Stimulated activated naive CD8-positive, alpha-beta T cell treated with anti-CD3 and anti-CD28 coated beads, Interleukin-15, amount 100 ng/mL, for 72 hours (primary cell): ENCODE data around the gene FAM124A.
"Not testable (repeated sequence)": the region's sequence is repeated elsewhere in the genome, so short reads cannot be mapped to it uniquely, and the experiment has no call there.

Source experiments
- ATAC-seq: fragments of 150-1000 bp; cut with Tn5 transposase; 2 replicates; pipeline ENCODE4 v1.10.0; 2021; ENCODE audit warnings: mild to moderate bottlenecking, moderate library complexity
- DNase-seq, 2 donors: peaks; one replicate each; pipeline ENCODE4 v3.0.0; 2021 to 2022
- H3K27ac Mint-ChIP-seq, 2 donors: one replicate each; pipeline ENCODE4 v1.8.0; 2022; ENCODE audit warnings: mild to moderate bottlenecking in 2 of 2, mixed read lengths in 2 of 2, moderate library complexity in 2 of 2
- H3K27me3 Mint-ChIP-seq: one replicate; pipeline ENCODE4 v1.8.0; 2022; ENCODE audit warnings: mixed read lengths
- H3K4me1 Mint-ChIP-seq: one replicate; pipeline ENCODE4 v1.8.0; 2022; ENCODE audit warnings: mild to moderate bottlenecking, mixed read lengths
- H3K4me3 Mint-ChIP-seq, 2 donors: one replicate each; pipeline ENCODE4 v1.8.0; 2022; ENCODE audit warnings: mild to moderate bottlenecking in 2 of 2, mixed read lengths in 2 of 2, moderate library complexity in 1 of 2
- H3K9me3 Mint-ChIP-seq, 2 donors: one replicate each; pipeline ENCODE4 v1.8.0; 2022; ENCODE audit warnings: mixed read lengths in 2 of 2

Gene FAM124A

DNA sequence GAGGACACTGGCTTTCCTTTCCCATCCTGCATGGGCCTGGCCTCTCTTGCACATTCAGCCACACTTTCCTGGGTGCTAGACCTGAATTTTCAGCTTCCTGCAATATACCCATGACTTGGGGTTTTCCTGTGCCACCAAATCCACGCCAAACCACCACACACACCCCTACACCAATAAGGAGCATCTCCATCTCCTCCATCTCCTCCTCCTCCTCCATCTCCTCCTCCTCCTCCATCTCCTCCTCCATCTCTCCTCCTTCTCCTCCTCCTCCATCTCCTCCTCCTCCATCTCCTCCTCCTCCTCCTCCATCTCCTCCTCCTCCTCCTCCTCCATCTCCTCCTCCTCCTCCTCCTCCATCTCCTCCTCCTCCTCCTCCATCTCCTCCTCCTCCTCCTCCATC lies 66.1 kb downstream of the FAM124A start:
- H3K4me3 Mint-ChIP-seq, DNase-seq, H3K27ac Mint-ChIP-seq, ATAC-seq, H3K4me1 Mint-ChIP-seq, H3K9me3 Mint-ChIP-seq, H3K27me3 Mint-ChIP-seq: not testable (repeated sequence)

DNA sequence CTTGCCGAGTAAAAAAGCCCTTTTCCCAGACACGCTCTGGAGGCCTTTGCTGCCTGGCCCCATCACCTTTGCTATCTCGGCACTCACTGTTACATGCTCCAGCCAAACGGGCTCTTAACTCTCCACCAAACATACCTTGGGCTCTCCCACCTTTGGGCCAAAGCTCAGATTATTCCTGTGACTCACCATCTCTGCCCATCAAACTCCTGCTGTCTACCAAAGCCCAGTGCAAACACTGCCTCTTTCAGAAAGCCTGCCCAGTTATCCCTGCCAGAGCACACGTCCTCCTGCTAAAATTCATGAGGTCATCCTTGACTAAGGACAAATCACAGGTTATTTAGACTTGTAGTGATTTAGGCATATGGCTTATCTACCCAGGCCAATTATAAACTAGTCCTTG lies 69.1 kb downstream of the FAM124A start:
- ATAC-seq: no peak
- Mint-ChIP-seq H3K9me3 (no peaks in the 10 kb centered on the region), H3K27ac (no peak overlapping the region)

DNA sequence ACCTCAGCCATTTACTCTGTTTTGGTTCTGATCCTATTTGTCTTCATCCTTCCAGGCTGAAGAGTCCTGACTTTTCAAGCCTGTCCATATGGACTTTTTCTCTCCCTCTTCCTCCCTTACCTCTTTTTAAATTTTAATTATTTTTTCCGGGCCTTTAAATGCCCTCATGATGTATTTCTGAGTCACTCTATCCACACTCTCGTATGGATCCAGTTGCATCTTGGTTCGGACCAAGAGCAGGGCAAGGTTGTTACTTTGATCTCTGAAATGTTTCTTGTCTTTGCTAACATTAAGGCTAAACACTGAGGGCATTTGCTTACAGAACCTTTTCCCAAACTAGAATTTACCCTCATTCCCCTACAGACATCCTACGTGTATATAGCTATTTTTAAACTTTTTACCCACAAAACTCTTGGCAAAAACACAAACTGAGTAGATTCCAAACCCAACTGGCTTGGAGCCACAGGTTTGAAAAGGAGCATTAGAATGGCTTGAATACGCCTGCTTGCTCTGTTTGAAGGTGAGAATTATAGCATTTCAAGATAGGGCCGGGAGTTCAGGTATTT lies 69.9 kb downstream of the FAM124A start:
- Mint-ChIP-seq H3K4me3 (no peak overlapping the region), H3K27me3 (no peaks in the 10 kb centered on the region), H3K27ac (peak overlapping the region in 1 of 2 donors; percentile 57), H3K4me1 (no peaks in the 10 kb centered on the region), H3K9me3 (no peaks in the 10 kb centered on the region)
- DNase-seq: no peak
- no peak for ATAC-seq

More for the DNA sequence above, 69.1 kb downstream of the FAM124A start:
- no peak overlapping the region for H3K4me3 Mint-ChIP-seq
- DNase-seq: no peak
- no peaks in the 10 kb centered on the region for H3K4me1 Mint-ChIP-seq
- no peaks in the 10 kb centered on the region for H3K27me3 Mint-ChIP-seq

DNA sequence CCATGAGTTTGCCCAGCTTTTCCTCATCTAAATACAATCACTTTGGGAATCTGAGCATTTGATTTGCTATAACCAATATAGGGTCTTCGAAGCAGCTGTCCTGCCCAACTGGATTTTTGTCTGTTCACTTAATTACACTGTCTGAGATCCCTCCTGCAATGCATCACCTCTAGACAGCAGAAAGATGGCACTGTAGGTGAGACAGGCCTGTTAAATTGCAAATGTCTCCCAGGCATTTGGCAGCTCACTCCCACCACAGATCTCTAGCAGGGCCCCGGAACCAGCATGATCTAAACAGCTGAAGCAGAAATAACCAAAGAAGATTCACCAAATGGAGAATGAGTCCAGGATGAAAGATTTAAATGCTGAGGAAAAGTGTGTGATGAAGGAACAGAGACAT lies 75.4 kb downstream of the FAM124A start:
- DNase-seq: no peak
- Mint-ChIP-seq H3K4me1 (no peaks in the 10 kb centered on the region), H3K27ac (no peak overlapping the region), H3K9me3 (no peaks in the 10 kb centered on the region), H3K27me3 (no peaks in the 10 kb centered on the region), H3K4me3 (no peak overlapping the region)
- no peak for ATAC-seq

DNA sequence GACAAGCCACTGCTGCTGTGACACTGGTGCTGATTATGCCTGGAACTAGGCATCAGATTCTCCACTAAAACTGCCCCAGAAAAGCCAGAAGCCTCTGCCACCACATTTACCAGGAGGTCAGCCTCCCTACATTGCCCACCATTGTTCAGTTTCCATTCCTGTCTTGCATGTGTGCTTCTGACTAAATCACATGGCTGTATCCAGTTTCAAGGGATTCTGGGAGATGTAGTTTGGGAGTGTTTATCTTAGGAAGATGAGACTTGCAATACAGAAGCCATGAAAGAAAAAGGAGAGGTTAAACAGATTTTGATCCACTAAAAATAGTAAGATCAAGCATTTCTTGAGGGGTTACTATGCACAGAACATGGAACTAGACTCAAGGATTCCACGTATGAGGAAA lies 76.6 kb downstream of the FAM124A start:
- no peaks in the 10 kb centered on the region for H3K4me1 Mint-ChIP-seq
- H3K27me3 Mint-ChIP-seq: no peaks in the 10 kb centered on the region
- no peak for DNase-seq
- H3K27ac Mint-ChIP-seq: no peak overlapping the region
- ATAC-seq: no peak
- H3K4me3 Mint-ChIP-seq: no peak overlapping the region
- no peaks in the 10 kb centered on the region for H3K9me3 Mint-ChIP-seq

- DNase-seq (no peak), ATAC-seq (no peak)
- Mint-ChIP-seq H3K27me3 (no peaks in the 10 kb centered on the region), H3K4me1 (no peaks in the 10 kb centered on the region), H3K4me3 (no peak overlapping the region), H3K9me3 (no peaks in the 10 kb centered on the region), H3K27ac (no peak overlapping the region)
Measured at GRCh38 chr13:51303063-51303552, 80.9 kb downstream of the FAM124A start.

DNA sequence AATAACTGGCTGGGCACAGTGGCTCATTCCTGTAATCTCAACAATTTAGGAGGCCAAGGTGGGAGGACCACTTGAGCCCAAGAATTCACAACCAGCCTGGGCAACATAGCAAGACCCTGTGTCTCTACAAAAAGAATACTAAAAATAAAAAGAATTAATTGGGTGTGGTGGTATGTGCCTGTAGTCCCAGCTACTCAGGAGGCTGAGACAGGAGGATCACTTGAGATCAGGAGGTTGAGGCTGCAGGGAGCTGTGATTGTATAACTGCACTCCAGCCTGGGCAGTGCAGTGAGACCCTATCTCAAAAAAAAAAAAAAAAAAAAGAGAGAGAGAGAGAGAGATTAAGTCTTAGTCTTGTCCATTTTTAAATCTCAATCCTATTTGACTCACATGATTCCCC lies 81.7 kb downstream of the FAM124A start:
- ATAC-seq (no peak), DNase-seq (no peak)
- H3K27me3 Mint-ChIP-seq: peaks cover 5% of the 10 kb centered on the region
- H3K9me3 Mint-ChIP-seq: no peaks in the 10 kb centered on the region
- H3K4me1 Mint-ChIP-seq: no peaks in the 10 kb centered on the region
- no peak overlapping the region for H3K4me3 Mint-ChIP-seq
- H3K27ac Mint-ChIP-seq: no peak overlapping the region

- peaks cover 7% of the 10 kb centered on the region for H3K27me3 Mint-ChIP-seq
- no peak for ATAC-seq
- DNase-seq: no peak
- H3K4me3 Mint-ChIP-seq: no peak overlapping the region
- H3K27ac Mint-ChIP-seq: no peak overlapping the region
- no peaks in the 10 kb centered on the region for H3K4me1 Mint-ChIP-seq
- no peaks in the 10 kb centered on the region for H3K9me3 Mint-ChIP-seq
Measured at GRCh38 chr13:51305271-51305967, 83.2 kb downstream of the FAM124A start.

DNA sequence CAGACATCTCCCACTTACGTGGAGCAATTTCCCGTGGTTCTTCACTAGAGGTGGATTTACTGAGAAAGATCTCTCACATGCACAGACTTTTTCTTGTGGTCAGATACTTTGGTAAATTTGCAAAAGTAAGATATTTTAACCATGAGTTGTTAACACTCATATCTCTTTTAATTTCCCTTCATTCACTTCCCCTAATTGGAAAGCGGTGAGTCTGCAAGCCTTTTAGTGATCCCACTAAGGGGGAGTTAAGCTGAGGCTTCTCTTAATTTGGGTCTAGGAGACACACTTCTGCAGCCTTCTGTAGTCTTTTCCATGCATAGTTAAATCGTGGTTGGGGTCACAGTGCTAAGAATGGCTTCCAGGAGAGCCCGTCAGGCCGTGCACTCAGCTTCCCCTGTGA lies 86.6 kb downstream of the FAM124A start:
- Mint-ChIP-seq H3K4me1 (no peaks in the 10 kb centered on the region), H3K27ac (no peak overlapping the region)
- DNase-seq: no peak

DNA sequence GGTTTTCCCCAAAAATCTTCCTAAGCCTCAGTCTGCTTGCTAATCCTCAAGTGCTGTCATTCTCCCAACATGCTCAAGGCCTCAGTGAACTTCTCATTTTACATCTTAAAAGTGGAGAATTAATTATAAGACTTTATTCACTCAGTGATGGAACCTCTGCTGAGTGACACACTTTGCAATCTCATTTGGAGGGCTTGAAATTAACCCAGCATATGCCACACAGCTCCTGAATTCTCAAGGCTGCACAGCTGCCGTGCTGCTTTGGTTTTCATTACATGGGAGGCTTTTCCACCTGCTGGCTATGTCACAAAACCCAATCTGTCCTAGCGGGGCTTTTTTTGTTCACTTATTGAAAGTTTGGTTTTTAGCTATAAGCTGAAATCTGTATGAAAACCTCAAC lies 89.0 kb downstream of the FAM124A start:
- ATAC-seq (no peak), DNase-seq (no peak)
- H3K27me3 Mint-ChIP-seq: peaks cover 15% of the 10 kb centered on the region

More for the DNA sequence above, 86.6 kb downstream of the FAM124A start:
- Mint-ChIP-seq H3K9me3 (no peaks in the 10 kb centered on the region), H3K4me3 (no peak overlapping the region), H3K27me3 (peaks cover 15% of the 10 kb centered on the region)
- ATAC-seq: no peak

DNA sequence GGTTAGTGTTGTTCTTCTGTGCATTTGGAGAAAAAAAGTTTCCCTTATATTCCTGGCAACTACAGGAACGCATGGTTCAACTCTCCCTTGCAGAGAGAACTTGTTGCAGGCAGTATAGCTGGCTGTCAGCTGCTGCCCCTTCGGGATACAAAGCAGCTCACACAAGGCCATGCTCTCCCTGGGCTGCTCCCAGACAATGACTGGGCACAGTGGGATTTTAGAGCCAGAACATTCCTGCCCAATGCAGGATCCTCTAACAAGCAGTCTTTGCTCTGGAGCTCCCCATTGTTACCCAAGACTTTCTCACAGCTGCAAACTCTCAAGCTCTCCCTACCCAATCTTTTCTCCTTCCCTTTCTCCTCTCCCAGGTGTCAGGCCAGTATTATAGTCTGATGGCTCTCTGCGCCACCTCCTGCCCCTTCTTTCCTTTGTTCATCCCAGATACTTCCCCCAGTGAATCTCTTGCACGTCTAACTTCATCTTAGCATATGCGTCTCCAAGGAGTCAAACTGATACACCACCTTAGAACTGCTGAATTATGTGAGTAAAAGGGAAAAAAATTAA lies 89.8 kb downstream of the FAM124A start:
- Mint-ChIP-seq H3K4me1 (no peaks in the 10 kb centered on the region), H3K27me3 (peaks cover 15% of the 10 kb centered on the region), H3K9me3 (no peaks in the 10 kb centered on the region), H3K27ac (no peak overlapping the region), H3K4me3 (no peak overlapping the region)
- no peak for DNase-seq
- ATAC-seq: no peak

More for the DNA sequence above, 89.0 kb downstream of the FAM124A start:
- no peaks in the 10 kb centered on the region for H3K9me3 Mint-ChIP-seq
- H3K4me1 Mint-ChIP-seq: no peaks in the 10 kb centered on the region
- H3K4me3 Mint-ChIP-seq: no peak overlapping the region
- no peak overlapping the region for H3K27ac Mint-ChIP-seq

GRCh38 chr13:51313619-51314018 lies 91.4 kb downstream of the FAM124A start:
- no peak overlapping the region for H3K27ac Mint-ChIP-seq

GRCh38 chr13:51317262-51317661 lies 95.1 kb downstream of the FAM124A start:
- Mint-ChIP-seq H3K27me3 (peaks cover 3% of the 10 kb centered on the region), H3K4me3 (no peak overlapping the region), H3K9me3 (no peaks in the 10 kb centered on the region), H3K4me1 (no peaks in the 10 kb centered on the region), H3K27ac (no peak overlapping the region)
- ATAC-seq: no peak
- DNase-seq: no peak

More at GRCh38 chr13:51313619-51314018, 91.4 kb downstream of the FAM124A start:
- ATAC-seq: no peak
- H3K27me3 Mint-ChIP-seq: peaks cover 13% of the 10 kb centered on the region
- H3K9me3 Mint-ChIP-seq: no peaks in the 10 kb centered on the region
- DNase-seq: no peak
- no peaks in the 10 kb centered on the region for H3K4me1 Mint-ChIP-seq
- no peak overlapping the region for H3K4me3 Mint-ChIP-seq

DNA sequence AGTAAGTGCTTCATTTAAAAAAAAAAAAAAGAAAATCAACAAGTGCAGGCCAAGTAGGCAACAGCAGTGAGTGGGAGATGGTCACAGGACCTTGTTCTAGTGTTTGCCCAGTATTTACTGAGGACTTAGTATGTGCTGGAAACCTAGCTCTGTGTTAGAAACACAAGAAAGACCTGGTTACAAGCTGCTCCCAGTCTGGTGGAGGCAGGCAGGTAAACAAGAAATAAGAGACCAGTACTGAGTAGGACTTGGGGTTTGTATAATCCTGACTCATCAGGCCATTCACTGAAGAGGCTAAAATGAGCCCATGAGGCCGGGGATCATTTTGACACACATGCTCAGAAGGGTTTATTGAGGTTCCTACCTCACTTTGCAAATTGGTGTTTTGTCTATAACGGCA lies 95.8 kb downstream of the FAM124A start:
- H3K4me3 Mint-ChIP-seq: no peak overlapping the region
- no peaks in the 10 kb centered on the region for H3K9me3 Mint-ChIP-seq
- H3K4me1 Mint-ChIP-seq: no peaks in the 10 kb centered on the region

DNA sequence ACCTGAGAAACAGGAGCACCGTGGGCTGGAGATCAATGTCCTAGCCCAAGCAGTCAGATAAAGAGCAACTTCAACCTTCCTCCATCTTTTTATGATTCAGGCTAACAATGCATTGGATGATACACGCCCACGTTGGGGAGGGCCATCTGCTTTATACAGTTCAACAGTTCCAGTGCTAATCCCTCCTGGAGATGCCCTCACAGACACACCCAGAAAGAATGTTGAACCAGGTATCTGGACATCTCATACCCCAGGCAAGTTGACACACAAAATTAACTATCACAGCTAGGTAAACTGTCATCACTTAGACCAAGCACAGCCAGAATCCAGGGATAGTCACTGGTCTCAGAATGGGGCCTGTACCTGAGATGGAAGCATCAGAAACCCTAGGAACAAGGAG lies 96.7 kb downstream of the FAM124A start:
- Mint-ChIP-seq H3K4me3 (no peak overlapping the region), H3K9me3 (no peaks in the 10 kb centered on the region), H3K27me3 (no peaks in the 10 kb centered on the region), H3K27ac (no peak overlapping the region), H3K4me1 (no peaks in the 10 kb centered on the region)
- no peak for ATAC-seq
- DNase-seq: no peak

More for the DNA sequence above, 95.8 kb downstream of the FAM124A start:
- Mint-ChIP-seq H3K27ac (no peak overlapping the region), H3K27me3 (no peaks in the 10 kb centered on the region)
- no peak for ATAC-seq
- DNase-seq: no peak

- Mint-ChIP-seq H3K4me3 (no peak overlapping the region), H3K27ac (peak overlapping the region in 1 of 2 donors; percentile 8), H3K9me3 (no peaks in the 10 kb centered on the region), H3K4me1 (no peaks in the 10 kb centered on the region), H3K27me3 (no peaks in the 10 kb centered on the region)
- DNase-seq: no peak
- ATAC-seq: no peak
Measured at GRCh38 chr13:51321836-51322235, 99.6 kb downstream of the FAM124A start.
